Measurements from ENCODE around the gene TNFRSF1B.

DNA sequence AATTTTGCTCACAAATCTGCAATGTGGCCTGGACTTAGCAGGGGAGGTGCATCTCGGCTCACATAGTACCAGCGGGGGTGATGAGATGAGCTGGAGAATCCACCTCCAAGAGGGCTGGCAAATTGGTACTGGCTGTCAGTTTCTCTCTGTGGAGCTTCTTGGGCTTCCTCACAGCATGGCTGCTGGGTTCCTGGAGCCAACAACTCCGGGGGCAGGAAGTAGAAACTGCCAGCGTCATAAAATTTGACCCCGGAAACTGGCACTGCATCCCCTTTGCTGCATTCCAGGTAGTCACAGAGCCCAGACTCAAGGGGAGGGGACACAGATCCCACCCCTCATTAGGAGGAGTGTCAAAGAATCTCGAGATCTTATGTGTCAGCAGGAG, 17.0 kb upstream of the TNFRSF1B start:
- TF ChIP-seq, protein P1, sequence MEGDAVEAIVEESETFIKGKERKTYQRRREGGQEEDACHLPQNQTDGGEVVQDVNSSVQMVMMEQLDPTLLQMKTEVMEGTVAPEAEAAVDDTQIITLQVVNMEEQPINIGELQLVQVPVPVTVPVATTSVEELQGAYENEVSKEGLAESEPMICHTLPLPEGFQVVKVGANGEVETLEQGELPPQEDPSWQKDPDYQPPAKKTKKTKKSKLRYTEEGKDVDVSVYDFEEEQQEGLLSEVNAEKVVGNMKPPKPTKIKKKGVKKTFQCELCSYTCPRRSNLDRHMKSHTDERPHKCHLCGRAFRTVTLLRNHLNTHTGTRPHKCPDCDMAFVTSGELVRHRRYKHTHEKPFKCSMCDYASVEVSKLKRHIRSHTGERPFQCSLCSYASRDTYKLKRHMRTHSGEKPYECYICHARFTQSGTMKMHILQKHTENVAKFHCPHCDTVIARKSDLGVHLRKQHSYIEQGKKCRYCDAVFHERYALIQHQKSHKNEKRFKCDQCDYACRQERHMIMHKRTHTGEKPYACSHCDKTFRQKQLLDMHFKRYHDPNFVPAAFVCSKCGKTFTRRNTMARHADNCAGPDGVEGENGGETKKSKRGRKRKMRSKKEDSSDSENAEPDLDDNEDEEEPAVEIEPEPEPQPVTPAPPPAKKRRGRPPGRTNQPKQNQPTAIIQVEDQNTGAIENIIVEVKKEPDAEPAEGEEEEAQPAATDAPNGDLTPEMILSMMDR (conservative IDR thresholded peaks at IDR 0.05 in 1 of 2, IDR thresholded peaks at IDR 0.05 in 1 of 2; ENCODE audit: extremely low read depth in 1 of 2, insufficient read depth in 1 of 2, low read depth in 1 of 2, low read length in 2 of 2): no peak
- TF ChIP-seq EZH2 (IDR thresholded peaks at IDR 0.05; ENCODE audit: borderline replicate concordance, low read length): no peak
